ENCODE results near the gene MTHFD1L. TPM values are rescaled to one million over a fixed set of nuclear protein-coding genes. Genes with fewer than 3 reads are reported as not detected.

MTHFD1L gene
- total RNA-seq, 8 experiments from 2014 or later: 23.0 to 82.3 (median 37.5) TPM

- peak in 1 of 8 experiments; percentile 5 for ATAC-seq (replicated peaks in 6 of 8)
These were observed 140.6 kb downstream of the MTHFD1L start for GRCh38 chr6:151005896-151006632.

GRCh38 chr6:151007076-151007475, 141.6 kb downstream of the MTHFD1L start:
- in situ Hi-C loops (cut with MboI; ENCODE audit: low pct_unique_long_range_greater_than_20kb in 2 of 9, low sequenced_read_pairs in 9 of 9, unreplicated experiment in 9 of 9): loop anchor here in 4 of 9 experiments (25.0 kb wide), 2 partner anchors 305 to 330 kb away; no protein-coding TSS in a partner anchor
- ATAC-seq (replicated peaks in 6 of 8): no peak
- no peak overlapping the region for H3K27ac ChIP-seq

More at GRCh38 chr6:151005896-151006632, 140.6 kb downstream of the MTHFD1L start:
- in situ Hi-C loops (cut with MboI; ENCODE audit: low pct_unique_long_range_greater_than_20kb in 2 of 9, low sequenced_read_pairs in 9 of 9, unreplicated experiment in 9 of 9): loop anchor here in 4 of 9 experiments (25.0 kb wide), 2 partner anchors 306 to 331 kb away; no protein-coding TSS in a partner anchor
- WGBS, 10 experiments: 60 to 100% (median 88%) methylated on average over 1 to 11 of the region's 13 CpGs; no CpG with 5 or more reads in 3 of the 10 experiments
- Histone ChIP-seq H3K4me1 (replicated peaks in 1 of 2) (peaks cover 11 to 13% of the 10 kb centered on the region in 2 donors), H3K27ac (no peak overlapping the region), H3K4me3 (no peak overlapping the region)

GRCh38 chr6:151007922-151008321, 142.4 kb downstream of the MTHFD1L start:
- no peak overlapping the region for H3K4me3 ChIP-seq
- ATAC-seq (replicated peaks in 6 of 8): no peak
- in situ Hi-C loops (cut with MboI; ENCODE audit: low pct_unique_long_range_greater_than_20kb in 2 of 9, low sequenced_read_pairs in 9 of 9, unreplicated experiment in 9 of 9): loop anchor here in 4 of 9 experiments (25.0 kb wide), 2 partner anchors 304 to 329 kb away; no protein-coding TSS in a partner anchor
- 79 to 100% (median 94%) methylated on average over 1 to 4 of the region's 4 CpGs for WGBS, 10 experiments
- peaks cover 3 to 6% of the 10 kb centered on the region in 2 donors for H3K4me1 ChIP-seq (replicated peaks in 1 of 2)
- H3K27ac ChIP-seq: no peak overlapping the region

More at GRCh38 chr6:151007076-151007475, 141.6 kb downstream of the MTHFD1L start:
- 89 to 100% (median 96%) methylated on average over 1 to 3 of the region's 3 CpGs; no CpG with 5 or more reads in 7 of the 10 experiments for WGBS, 10 experiments
- Histone ChIP-seq H3K4me3 (no peak overlapping the region), H3K4me1 (replicated peaks in 1 of 2) (peaks cover 3 to 9% of the 10 kb centered on the region in 2 donors)

GRCh38 chr6:151008425-151008824, 142.9 kb downstream of the MTHFD1L start:
- Histone ChIP-seq H3K4me1 (replicated peaks in 1 of 2) (peaks cover 3 to 6% of the 10 kb centered on the region in 2 donors), H3K4me3 (no peak overlapping the region), H3K27ac (no peak overlapping the region)
- in situ Hi-C loops (cut with MboI; ENCODE audit: low pct_unique_long_range_greater_than_20kb in 2 of 9, low sequenced_read_pairs in 9 of 9, unreplicated experiment in 9 of 9): loop anchor here in 4 of 9 experiments (25.0 kb wide), 2 partner anchors 304 to 329 kb away; no protein-coding TSS in a partner anchor
- ATAC-seq (replicated peaks in 6 of 8): no peak
- 83 to 100% (median 100%) methylated on average over 1 to 3 of the region's 4 CpGs; no CpG with 5 or more reads in 5 of the 10 experiments for WGBS, 10 experiments

- in situ Hi-C loops (cut with MboI; ENCODE audit: low pct_unique_long_range_greater_than_20kb in 2 of 9, low sequenced_read_pairs in 9 of 9, unreplicated experiment in 9 of 9): loop anchor here in 4 of 9 experiments (25.0 kb wide), 2 partner anchors 303 to 328 kb away; no protein-coding TSS in a partner anchor
- 77 to 100% (median 82%) methylated on average over 2 to 12 of the region's 12 CpGs; no CpG with 5 or more reads in 1 of the 10 experiments for WGBS, 10 experiments
- Histone ChIP-seq H3K4me1 (replicated peaks in 1 of 2) (peaks cover 0 to 4% of the 10 kb centered on the region in 2 donors), H3K4me3 (no peak overlapping the region), H3K27ac (no peak overlapping the region)
- ATAC-seq (replicated peaks in 6 of 8): no peak
These were observed 144.1 kb downstream of the MTHFD1L start for GRCh38 chr6:151009576-151009975.

GRCh38 chr6:151010071-151010470, 144.6 kb downstream of the MTHFD1L start:
- in situ Hi-C loops (cut with MboI; ENCODE audit: low pct_unique_long_range_greater_than_20kb in 2 of 9, low sequenced_read_pairs in 9 of 9, unreplicated experiment in 9 of 9): loop anchor here in 8 of 9 experiments (10.0 to 25.0 kb wide), 4 partner anchors 302 to 327 kb away; no protein-coding TSS in a partner anchor

GRCh38 chr6:151012321-151013294, 147.1 kb downstream of the MTHFD1L start:
- in situ Hi-C loops (cut with MboI; ENCODE audit: low pct_unique_long_range_greater_than_20kb in 2 of 9, low sequenced_read_pairs in 9 of 9, unreplicated experiment in 9 of 9): loop anchor here in 8 of 9 experiments (10.0 to 25.0 kb wide), 4 partner anchors 300 to 325 kb away; no protein-coding TSS in a partner anchor
- ATAC-seq (replicated peaks in 6 of 8): peak in 3 of 8 experiments; percentile 52 to 69 (median 65)
- H3K4me1 ChIP-seq (replicated peaks in 1 of 2): no peaks in the 10 kb centered on the region
- no peak overlapping the region for H3K4me3 ChIP-seq
- 68 to 100% (median 96%) methylated on average over 2 to 7 of the region's 7 CpGs; no CpG with 5 or more reads in 1 of the 10 experiments for WGBS, 10 experiments
- H3K27ac ChIP-seq: no peak overlapping the region

More at GRCh38 chr6:151010071-151010470, 144.6 kb downstream of the MTHFD1L start:
- no peak overlapping the region for H3K4me3 ChIP-seq
- 25 to 93% (median 65%) methylated on average over 1 to 5 of the region's 5 CpGs for WGBS, 10 experiments
- no peak overlapping the region for H3K27ac ChIP-seq
- H3K4me1 ChIP-seq (replicated peaks in 1 of 2): no peaks in the 10 kb centered on the region
- peak in 2 of 8 experiments; percentile 7 to 11 for ATAC-seq (replicated peaks in 6 of 8)

- 0 to 93% (median 47%) methylated on average over 1 to 4 of the region's 6 CpGs for WGBS, 10 experiments
- peaks cover 16% of the 10 kb centered on the region in 2 donors for H3K4me1 ChIP-seq (replicated peaks in 1 of 2)
- in situ Hi-C loops (cut with MboI; ENCODE audit: low pct_unique_long_range_greater_than_20kb in 2 of 9, low sequenced_read_pairs in 9 of 9, unreplicated experiment in 9 of 9): loop anchor here in 8 of 9 experiments (10.0 to 25.0 kb wide), 4 partner anchors 298 to 323 kb away; no protein-coding TSS in a partner anchor
- ATAC-seq (replicated peaks in 6 of 8): peak; percentile 14 to 89 (median 86)
- H3K4me3 ChIP-seq: no peak overlapping the region
- no peak overlapping the region for H3K27ac ChIP-seq
These were observed 149.1 kb downstream of the MTHFD1L start for GRCh38 chr6:151014404-151015100.

GRCh38 chr6:151015101-151015700, 149.7 kb downstream of the MTHFD1L start:
- Histone ChIP-seq H3K27ac (no peak overlapping the region), H3K4me3 (no peak overlapping the region), H3K4me1 (replicated peaks in 1 of 2) (peaks cover 23% of the 10 kb centered on the region in 2 donors)
- no peak for ATAC-seq (replicated peaks in 6 of 8)
- 45 to 100% (median 80%) methylated on average over 1 to 12 of the region's 12 CpGs for WGBS, 10 experiments
- in situ Hi-C loops (cut with MboI; ENCODE audit: low pct_unique_long_range_greater_than_20kb in 2 of 9, low sequenced_read_pairs in 9 of 9, unreplicated experiment in 9 of 9): loop anchor here in 8 of 9 experiments (10.0 to 25.0 kb wide), 4 partner anchors 297 to 322 kb away; no protein-coding TSS in a partner anchor

- in situ Hi-C loops (cut with MboI; ENCODE audit: low pct_unique_long_range_greater_than_20kb in 2 of 9, low sequenced_read_pairs in 9 of 9, unreplicated experiment in 9 of 9): loop anchor here in 8 of 9 experiments (10.0 to 25.0 kb wide), 4 partner anchors 296 to 321 kb away; no protein-coding TSS in a partner anchor
These were observed 150.6 kb downstream of the MTHFD1L start for GRCh38 chr6:151016107-151016506.

GRCh38 chr6:151018046-151018445, 152.5 kb downstream of the MTHFD1L start:
- 64 to 90% (median 78%) methylated on average over 2 to 6 of the region's 8 CpGs; no CpG with 5 or more reads in 4 of the 10 experiments for WGBS, 10 experiments
- in situ Hi-C loops (cut with MboI; ENCODE audit: low pct_unique_long_range_greater_than_20kb in 2 of 9, low sequenced_read_pairs in 9 of 9, unreplicated experiment in 9 of 9): loop anchor here in 8 of 9 experiments (10.0 to 25.0 kb wide), 4 partner anchors 294 to 319 kb away; no protein-coding TSS in a partner anchor

More at GRCh38 chr6:151016107-151016506, 150.6 kb downstream of the MTHFD1L start:
- ATAC-seq (replicated peaks in 6 of 8): no peak
- Histone ChIP-seq H3K4me1 (replicated peaks in 1 of 2) (peaks cover 27 to 32% of the 10 kb centered on the region in 2 donors), H3K27ac (no peak overlapping the region), H3K4me3 (no peak overlapping the region)
- 83 to 100% (median 94%) methylated on average over 1 to 4 of the region's 6 CpGs; no CpG with 5 or more reads in 4 of the 10 experiments for WGBS, 10 experiments

More at GRCh38 chr6:151018046-151018445, 152.5 kb downstream of the MTHFD1L start:
- peak in 3 of 8 experiments; percentile 8 to 25 (median 12) for ATAC-seq (replicated peaks in 6 of 8)
- peaks cover 41 to 50% of the 10 kb centered on the region in 2 donors for H3K4me1 ChIP-seq (replicated peaks in 1 of 2)
- H3K27ac ChIP-seq: no peak overlapping the region
- no peak overlapping the region for H3K4me3 ChIP-seq
